RCC 7860 (cell line): ENCODE data around the gene UBTF.

Source experiments
- DNase-seq: peaks from one replicate; pipeline ENCODE4 v3.0.0-alpha.2; 2015; ENCODE audit warnings: low spot score
- FAIRE-seq: peaks from 2 replicates; lab custom pipeline; 2012; peaks lifted over from hg19 to GRCh38; lab: Jason Lieb, UNC

The UBTF gene

DNA sequence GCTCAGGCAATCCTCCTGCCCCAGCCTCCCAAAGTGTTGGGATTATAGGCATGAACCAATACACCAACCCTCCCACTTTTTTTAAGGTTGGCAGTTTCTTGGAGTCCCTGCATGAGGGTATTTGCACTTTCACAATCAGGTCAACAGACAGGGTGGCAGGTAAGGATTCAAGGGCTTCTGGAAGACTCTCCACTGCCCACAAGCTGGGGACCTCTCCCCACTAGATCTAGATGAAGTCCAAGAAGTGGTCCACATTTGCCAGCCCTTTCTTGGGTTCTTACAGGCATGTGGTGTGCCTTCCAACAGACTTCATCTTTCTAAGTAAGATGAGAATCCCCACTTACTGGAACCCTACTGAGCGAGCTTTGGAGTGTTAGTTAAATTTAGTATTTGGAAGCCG lies 45.0 kb downstream of the UBTF start:
- FAIRE-seq, result no peak
- DNase-seq, result no peak

DNA sequence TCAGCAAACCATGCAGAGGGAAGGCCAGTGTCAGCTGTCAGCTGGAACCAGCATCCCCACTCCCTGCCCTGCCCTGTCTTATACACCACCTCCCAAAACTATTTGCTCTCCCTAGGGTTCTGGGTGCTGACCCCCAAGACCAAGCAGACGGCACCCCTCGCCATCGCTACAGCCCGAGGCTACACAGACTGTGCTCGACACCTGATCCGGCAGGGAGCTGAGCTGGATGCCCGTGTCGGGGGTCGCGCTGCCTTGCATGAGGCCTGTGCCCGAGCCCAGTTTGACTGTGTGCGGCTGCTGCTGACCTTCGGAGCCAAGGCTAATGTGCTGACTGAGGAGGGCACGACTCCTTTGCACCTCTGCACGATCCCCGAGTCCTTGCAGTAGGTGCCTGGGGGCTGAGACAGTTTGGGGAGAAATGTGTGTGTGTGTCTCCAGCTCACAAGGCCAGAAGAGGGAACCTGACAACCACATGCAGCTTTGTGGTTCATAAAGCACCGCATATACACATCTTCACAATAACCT lies 47.5 kb downstream of the UBTF start:
- FAIRE-seq (no peak), DNase-seq (no peak)

DNA sequence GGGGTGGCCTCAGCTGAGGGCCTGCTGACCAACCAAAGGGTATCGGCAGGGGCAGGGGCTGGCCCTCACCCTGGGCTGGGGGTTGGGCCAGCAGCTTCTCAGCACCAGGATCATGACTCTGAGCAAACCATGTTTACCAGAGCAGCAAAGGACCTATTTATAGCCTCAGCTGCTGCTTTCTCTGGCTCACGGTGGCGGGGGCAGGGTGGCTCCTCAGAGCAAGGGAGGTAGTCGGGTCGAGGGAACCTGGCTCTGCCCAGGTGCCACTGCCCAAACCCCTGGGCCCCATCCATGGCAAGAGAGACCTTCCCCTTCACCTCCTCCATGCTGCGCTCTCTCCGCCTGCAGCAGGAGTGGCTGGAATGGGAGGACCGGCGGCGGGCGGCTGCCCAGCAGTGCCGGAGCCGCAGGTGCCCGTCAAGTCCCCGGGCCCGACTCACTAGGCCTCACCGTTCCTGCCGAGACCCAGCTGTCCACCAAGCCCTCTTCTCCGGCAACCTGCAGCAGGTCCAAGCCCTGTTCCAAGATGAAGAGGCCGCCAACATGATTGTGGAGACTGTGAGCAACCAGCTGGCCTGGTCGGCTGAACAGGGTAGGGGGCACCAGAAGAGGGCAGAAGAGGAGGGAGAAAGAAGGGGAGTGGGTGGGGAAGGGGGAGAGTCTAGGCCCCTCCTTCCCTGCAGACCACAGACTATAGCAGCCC lies 48.8 kb downstream of the UBTF start, which contains the start of gene ASB16:
ASB16 (plus strand) TSS at position 206 of the 703 bp plus-strand sequence; CDS start at position 292, 86 bp downstream.
- FAIRE-seq, result no peak
- DNase-seq, result no peak

DNA sequence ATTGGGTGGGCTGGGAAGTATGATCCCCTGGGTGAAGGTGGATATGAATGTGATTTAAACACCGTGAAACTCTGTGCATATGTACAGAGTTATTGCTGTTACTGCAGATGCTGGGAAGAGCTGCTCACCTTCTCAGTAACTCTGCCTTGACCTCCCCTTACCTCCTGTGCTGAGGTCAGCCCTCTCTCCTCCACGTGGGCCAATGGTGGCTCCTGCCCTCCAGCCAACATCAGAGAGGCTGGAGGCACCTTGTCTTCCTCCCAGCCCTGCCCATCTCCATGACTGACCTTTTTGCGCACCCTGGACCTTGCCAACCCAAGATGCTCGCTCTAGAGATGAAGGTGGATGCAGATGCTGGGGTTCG lies 49.4 kb downstream of the UBTF start:
- FAIRE-seq (no peak), DNase-seq (no peak)

DNA sequence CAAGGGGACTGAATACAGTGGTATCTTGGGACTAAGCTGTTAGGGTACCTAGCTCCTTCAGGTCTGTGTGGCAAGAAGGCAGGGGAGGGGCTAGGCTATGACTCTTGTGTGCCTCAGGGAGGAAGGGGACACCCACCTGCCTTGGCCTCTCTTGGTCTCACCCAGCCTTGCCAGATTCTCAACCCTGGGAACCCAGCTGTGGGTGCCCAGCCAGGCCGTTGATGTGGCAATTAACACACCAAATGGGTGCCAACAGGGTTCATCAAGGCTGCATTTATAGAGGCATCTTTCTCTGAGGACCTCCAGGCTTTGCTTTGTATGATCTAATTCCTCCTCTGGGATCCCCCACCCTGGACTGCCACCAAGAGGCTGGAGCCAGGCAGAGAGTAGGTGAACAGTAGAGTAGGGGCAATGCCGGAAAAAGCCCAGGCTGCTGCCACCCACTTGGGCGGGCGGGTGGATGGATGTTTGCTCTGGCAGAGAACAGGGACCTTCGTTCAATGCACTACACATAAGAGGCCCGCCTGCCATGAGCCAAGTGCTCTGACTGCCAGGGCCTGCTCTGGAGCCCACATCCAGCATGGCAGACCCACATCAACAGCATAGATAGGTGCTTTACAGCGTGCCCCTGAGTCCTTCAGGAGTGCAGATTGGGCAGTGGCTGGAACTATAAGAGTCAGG lies 52.2 kb downstream of the UBTF start:
- FAIRE-seq (no peak), DNase-seq (no peak)

DNA sequence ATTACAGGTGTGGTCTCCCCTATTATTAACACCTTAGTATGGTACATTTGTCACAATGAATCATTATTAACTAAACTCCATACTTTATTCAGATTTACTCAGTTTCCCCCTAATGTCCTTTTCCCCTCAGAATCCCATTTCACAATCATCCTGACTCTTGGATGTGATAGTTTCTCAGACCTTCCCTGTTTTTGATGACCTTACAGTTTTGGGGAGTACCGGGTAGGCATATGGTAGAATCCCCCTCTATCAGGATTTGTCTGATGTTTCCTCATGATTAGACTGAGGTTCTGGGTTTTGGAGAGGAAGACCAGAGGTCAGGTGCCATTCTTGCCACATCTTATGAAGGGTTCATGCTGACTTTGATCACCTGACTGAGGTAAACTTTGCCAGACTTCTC lies 55.0 kb downstream of the UBTF start:
- FAIRE-seq, result no peak

DNA sequence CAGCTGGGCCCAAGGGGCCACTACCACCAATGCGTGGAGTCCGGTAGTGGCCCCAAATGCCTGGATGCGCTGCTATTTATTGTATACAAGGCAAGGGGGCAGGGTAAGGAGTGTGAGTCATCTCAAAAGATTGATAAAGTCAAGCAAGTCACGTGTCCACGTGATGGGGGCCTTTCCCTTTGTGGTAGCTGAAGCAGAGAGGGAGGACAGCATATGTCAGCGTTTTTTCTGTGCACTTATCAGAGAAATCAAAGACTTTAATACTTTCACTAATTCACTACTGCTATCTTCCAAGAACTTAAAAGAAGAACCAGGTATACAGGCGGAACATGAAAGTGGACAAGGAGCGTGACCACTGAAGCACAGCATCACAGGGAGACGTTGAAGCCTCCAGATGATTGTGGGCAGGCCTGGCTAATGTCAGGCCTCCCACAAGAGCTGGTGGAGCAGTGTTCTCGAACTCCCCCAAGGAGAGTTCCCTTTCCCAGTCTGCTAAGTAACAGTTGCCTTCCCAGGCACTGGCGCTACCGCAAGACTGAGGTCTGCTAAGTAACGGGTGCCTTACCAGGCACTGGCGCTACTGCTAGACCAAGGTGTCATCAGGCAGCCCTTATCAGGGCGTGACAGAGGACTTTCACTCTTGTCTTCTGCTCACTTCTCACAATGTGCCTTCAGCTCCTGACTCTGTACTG lies 59.8 kb downstream of the UBTF start:
- no peak for FAIRE-seq
- no peak for DNase-seq

More for the DNA sequence above, 55.0 kb downstream of the UBTF start:
- DNase-seq, result no peak

DNA sequence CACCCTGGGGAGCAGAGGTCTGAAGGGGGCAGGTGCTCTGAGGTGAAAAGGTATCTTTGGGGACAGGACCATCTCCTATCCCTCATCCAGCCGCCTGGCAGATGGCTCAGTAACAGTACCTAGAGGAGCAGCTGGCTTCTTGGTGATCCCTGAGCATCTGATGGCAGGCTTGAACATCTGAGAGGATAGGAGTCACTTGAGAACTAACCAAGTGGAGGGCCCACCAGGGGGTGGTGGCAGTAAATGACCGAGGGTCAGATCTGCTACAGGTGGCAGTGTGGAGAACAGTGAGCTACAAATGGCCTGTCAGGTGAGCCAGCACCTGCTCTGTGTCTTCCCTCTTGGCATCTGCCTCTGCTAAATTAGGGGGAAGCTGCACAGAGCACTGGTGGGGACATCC lies 64.0 kb downstream of the UBTF start:
- no peak for FAIRE-seq
- DNase-seq, result no peak
